GM19397 (cell line): Measurements from ENCODE around the gene KRT23.
"Not testable (repeated sequence)": the region's sequence is repeated elsewhere in the genome, so short reads cannot be mapped to it uniquely, and the experiment has no call there.

Experiments
- ATAC-seq: cut with Tn5 transposase; IDR thresholded peaks from one replicate; pipeline ENCODE4 v1.9.1; 2021; ENCODE audit warnings: mild to moderate bottlenecking, moderate library complexity; ENCODE audit not compliant: unreplicated experiment

KRT23 gene

GRCh38 chr17:40951011-40951622, 13.7 kb upstream of the KRT23 start:
- no peak for ATAC-seq

GRCh38 chr17:40950176-40950575, 12.7 kb upstream of the KRT23 start:
- ATAC-seq, result no peak

- ATAC-seq, result no peak
Observed at GRCh38 chr17:40949418-40949817, 12.0 kb upstream of the KRT23 start.

DNA sequence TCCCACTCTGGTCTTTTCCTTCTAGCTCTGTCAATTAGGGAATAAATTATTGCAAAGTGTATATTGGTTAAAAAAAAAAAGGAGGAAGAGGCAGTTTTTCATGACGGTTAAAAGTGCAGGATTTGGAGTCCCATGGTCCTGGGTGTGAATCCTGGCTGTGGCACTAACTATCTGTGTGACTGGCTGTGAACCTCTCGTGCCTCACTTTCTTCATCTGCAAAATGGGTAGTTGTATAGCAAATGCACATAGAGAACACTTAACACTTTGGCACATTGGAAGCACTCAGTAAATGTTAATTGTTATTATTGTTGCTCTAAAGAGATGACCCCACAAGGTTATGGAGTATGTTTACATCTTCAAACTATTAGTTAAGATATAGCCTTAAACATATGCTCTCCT, 10.5 kb upstream of the KRT23 start:
- ATAC-seq, result no peak

GRCh38 chr17:40945414-40945813, 8.0 kb upstream of the KRT23 start:
- ATAC-seq, result no peak

DNA sequence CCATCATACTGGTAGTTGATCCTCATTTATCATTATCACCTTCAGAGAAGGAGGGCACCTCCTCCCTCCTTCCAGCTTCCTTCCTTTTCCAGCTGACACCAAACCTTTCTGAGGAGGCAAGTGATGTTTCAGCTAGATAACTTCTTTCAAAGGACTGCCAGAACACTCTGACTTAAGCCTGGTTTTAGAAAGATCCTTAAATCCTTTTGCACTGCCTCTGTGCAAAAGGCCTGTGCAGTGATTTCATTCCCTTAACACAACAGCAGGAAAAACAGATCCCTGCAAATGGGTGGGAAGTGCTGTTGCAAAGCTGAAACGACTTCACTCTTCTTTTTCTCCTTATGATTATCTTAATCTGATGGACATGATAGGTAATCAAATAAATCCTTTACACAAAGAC, 7.1 kb upstream of the KRT23 start:
- ATAC-seq, result no peak

- ATAC-seq, result no peak
Observed at GRCh38 chr17:40942553-40942952, 5.1 kb upstream of the KRT23 start.

DNA sequence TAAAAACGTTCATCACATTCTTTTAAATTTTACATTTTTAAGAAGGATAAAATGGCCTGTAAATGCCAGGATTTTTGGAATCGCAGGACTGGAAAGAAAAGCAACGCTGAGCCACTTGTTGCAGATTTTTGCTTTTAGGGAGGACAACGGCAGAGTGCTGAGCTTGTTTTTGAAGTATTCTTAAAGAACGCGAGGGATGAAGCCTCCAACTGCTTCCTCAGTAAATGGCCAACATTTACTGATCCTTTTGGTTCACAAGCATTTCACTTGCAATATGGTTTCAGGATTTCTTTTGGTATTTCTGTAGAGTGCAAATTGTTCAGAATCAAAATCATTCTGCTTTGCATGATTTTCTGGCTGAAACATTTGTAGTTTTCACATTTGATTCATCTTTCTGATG, 2.8 kb upstream of the KRT23 start:
- no peak for ATAC-seq

DNA sequence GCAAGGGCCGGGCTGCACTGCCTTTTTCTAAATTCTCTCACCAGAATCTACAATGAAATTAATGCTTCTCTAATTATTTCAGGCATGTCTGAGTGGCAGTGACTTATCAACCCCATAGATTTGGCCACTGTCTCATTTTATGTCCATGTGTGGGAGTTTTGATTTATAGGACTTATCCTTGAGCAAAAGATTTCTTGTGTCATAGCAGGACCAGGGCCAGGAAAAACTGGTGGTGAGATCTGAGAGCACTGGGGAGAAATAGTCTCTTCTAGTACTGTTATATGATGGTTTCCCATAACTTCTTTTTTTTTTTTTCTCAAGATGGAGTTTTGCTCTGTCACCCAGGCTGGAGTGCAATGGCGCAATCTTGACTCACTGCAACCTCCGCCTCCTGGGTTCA, 1.5 kb upstream of the KRT23 start:
- ATAC-seq, result no peak

DNA sequence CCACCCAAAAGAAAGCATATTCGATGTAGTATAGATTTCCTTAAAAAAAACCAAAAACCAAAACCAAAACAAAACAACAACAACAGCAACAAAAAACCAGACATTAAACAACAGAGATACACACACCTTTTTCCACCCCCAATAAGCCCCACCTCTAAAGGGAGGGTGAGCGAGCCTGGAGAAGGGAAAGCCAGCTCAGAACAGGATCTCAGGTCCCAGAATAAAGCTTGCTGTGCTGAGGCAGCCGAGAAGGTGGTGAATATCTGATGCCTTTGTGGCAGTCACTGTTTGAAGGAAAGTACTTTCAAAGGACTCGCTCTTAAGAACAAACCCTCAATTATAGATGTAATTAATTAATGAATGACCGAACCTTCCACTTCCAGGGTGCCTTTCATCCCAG, 470 bp downstream of the KRT23 start:
- no peak for ATAC-seq

DNA sequence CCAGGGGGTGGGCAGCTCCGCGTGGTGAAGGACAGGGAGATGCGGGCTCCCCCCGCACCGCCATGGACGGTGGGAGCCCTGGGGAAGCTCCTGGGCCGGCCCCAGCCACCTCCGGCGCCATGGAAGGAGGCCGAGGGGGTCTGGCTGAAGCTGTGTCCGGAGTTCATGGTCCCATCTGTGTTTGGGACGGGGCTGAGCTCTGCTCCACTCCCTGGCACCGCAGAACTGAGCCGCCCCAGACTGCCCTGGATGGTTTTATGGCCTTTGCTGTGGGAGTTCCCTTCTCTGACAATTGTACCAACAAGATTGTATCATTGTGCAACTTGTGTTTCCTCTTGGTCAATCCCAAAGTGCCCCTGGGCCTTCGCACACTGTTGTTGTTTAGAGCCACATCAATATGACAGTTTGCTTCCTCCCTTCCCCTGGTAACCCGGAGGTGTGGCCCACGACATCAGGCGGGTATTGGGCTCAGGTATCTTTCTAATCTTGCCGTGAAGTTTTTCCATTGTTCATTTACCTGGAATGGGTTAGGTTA, 942 bp downstream of the KRT23 start:
- no peak for ATAC-seq

DNA sequence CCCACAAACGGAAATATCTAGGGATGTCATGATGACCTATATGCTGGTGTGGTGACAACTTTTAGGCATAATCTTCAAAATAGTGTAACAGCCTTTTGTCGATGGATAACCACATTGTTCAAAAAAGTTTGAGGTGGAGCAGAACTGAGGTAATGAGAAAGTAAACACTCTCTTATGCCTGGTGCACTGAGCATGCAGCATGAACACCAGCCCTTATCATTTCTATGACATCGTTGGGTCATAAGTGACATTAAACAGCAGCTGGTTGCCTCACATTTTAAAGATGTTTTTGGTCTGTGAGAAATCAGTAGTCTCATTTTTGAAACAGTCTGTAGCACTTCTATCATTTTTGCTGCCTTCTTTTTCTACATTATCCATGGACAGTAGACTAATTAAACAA, 1.8 kb downstream of the KRT23 start:
- ATAC-seq, result no peak

DNA sequence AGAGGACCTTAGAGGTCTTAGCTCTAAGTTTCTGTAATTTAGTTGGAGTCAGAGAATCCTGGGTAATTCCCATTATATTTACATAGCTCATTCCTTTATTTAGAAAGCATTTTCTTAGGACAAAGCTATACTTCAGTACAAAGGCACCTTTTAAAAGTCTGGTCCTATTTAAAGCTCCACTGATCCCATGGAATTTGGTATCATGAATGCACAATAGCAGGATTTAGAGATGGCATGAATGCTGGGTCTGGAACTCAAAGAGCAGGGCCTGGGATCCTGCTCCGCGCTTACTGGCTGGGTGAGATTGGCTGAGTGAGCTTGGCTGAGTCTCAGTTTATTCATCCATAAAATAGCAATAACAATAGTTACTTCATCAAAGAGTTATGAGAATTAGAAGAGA, 4.8 kb downstream of the KRT23 start:
- no peak for ATAC-seq

GRCh38 chr17:40931311-40931710, 6.1 kb downstream of the KRT23 start:
- ATAC-seq, result no peak

DNA sequence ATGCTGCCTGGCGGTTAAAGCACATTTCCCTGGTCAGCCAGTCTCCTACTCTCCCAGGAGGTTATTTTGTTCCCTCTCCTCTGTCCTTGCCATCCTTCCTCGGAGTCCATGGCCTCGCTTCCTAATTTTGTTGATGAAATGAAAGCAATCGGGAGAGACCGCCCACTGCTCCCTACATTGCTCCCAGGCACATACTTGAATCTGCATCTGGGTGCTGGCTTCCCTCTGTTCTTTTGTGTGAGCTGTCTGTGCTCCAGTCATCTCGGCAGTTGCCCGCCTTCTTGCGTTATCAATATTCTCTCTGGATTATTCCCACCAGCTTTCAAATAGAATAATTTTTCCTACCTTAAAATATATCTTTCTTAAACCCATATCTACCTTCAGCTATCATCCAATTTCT, 11.1 kb downstream of the KRT23 start:
- no peak for ATAC-seq

- no peak for ATAC-seq
Observed at GRCh38 chr17:40922239-40922638, 15.2 kb downstream of the KRT23 start.

DNA sequence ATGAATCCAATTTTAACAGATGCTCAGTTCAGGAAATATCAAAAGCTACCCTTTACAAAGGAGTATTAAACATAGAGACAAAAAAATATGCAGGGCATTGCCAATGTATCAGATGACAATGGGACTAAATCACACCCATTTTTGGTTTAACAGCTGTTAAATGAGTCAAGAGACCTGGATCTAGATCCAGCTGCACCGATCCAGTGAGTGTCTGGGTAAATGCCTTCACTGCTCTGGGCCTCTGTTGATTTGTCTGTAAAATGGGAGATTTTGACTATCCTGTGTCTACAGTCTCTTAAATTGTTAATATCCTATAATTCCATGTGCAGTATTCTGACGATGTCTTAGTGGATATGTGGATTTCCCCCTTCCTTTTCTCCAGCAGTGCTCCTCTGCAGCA, 16.4 kb downstream of the KRT23 start:
- ATAC-seq, result no peak

DNA sequence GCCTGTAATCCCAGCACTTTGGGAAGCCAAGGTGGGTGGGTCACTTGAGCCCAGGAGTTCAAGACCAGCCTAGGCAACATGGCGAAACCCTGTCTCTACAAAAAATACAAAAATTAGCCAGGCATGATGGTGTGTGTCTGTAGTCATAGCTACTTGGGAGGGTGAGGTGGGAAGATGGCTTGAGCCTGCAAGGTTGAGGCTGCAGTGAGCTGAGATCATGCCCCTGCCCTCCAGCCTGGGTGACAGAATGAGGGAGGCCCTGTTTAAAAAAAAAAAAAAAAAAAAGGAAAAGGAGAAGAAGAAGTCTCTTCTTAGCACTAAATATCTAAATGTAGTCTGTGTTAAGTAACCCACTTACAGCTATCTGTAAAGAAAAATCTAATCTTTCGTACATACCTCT, 20.3 kb downstream of the KRT23 start:
- not testable (repeated sequence) for ATAC-seq

DNA sequence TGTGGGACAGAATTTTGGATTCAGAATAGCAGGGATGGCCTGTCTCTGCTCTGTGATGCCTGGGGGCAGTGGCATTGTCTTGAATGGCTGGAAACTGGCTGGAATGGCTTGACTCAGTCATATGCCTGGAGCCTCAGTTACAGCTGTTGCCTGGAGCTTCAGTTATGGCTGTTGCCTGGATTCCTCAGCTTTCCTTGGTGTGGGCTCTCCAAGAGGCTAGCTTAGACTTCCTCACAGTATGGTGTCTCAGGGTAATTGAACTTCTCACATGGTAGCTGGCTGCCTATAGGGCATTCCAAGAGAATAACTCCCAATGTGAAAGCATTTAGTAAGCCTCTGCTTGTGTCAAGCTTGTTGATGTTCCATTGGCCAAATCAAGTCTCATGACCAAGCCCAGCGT, 21.1 kb downstream of the KRT23 start:
- ATAC-seq, result no peak

- no peak for ATAC-seq
Observed at GRCh38 chr17:40915721-40916256, 21.7 kb downstream of the KRT23 start.

DNA sequence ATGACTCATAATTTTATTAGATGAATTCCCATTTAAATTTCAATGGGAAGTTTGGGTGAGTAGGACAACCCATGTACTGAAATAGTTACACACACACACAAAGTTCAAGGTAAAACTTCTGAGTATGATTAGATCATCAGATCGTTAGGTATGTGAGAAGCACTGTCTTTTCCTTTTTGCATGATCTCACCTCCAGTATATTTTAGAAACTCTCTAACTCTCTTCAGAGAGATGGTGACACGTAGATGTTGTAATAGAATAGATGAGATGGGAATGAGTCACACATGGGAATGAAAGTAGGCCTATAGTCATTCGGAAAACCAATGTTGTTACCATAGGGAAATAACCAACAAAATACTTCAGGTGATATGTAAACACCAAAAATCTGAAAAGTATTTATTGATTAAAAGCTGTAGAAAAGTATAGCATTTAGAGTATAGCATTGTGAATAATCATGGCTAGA, 22.2 kb downstream of the KRT23 start:
- ATAC-seq, result no peak

DNA sequence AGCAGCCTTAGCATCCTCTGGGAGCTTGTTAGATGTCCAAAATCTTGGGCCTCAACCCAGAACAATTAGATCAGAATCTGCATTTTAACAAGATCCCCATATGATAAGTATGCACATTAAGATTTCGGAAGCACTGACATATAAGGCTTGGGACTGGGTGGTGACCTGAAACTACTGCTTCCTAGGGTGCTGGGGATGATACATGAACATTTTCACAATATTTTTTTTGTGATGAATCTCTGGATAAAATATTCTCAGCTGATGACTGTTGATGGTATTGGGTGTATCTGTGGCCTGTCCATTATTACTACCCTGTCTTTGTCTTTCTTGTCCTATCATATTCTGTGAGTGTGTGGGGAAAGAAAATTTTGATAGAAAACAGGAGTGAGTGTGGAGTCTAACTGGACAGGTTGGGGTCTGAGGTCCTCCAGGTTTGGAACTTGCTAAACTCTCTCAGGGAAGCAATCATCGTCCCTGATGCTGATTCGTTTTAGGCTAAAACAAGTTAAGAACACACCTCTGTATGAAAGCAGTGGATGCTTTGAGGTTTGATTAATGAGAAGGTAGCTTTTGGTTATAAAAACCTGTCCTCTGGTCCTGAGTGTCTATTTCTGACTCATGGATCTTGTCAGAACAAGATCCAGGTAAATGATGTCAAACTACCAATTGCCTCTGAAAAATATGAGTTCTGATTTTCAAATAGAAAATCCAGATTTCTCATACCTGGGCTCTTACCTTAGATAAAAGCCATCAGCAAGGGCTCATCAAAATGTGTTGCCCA, 23.2 kb downstream of the KRT23 start:
- no peak for ATAC-seq
